ENCODE measurements around the gene ATXN2.

- TF ChIP-seq POLR2AphosphoS5 (IDR thresholded peaks at IDR 0.05; ENCODE audit: low read depth, low read length): no peak
- TF ChIP-seq POLR2A (IDR thresholded peaks at IDR 0.05; ENCODE audit: low read depth, low read length): no peak
- TF ChIP-seq TAF1 (IDR thresholded peaks at IDR 0.05; ENCODE audit: low read depth, low read length): no peak
- no peak for TF ChIP-seq SPI1 (IDR thresholded peaks at IDR 0.05; ENCODE audit: low read depth, low read length)
- TF ChIP-seq POU2F2 (IDR thresholded peaks at IDR 0.05; ENCODE audit: low read depth, low read length): no peak
These were observed 52.2 kb downstream of the ATXN2 start for GRCh38 chr12:111546758-111547383.
